ENCODE data around the gene ZWILCH.
"Not testable (repeated sequence)": the region's sequence is repeated elsewhere in the genome, so short reads cannot be mapped to it uniquely, and the experiment has no call there.

Gene ZWILCH

DNA sequence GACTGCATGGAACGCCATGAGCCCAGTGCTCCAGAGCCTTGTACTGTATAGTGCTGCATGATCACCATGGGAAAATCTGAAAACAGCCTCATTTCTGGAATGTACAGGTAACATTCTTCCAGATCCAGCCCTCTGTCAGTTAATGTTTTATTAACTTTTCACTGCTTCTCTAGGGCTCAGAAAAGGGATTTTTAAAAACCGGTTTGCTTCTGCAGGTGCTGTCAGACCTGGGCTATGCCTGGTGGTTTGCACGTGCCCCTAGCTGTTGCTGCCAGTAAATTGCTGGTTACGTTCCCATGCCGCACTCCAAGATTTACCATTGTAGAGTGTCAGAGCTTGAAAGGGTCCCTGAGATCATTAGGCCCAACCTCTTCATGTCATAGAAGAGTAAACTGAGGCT, 16.6 kb upstream of the ZWILCH start:
- DNase-seq (ENCODE audit: low spot score), result no peak

DNA sequence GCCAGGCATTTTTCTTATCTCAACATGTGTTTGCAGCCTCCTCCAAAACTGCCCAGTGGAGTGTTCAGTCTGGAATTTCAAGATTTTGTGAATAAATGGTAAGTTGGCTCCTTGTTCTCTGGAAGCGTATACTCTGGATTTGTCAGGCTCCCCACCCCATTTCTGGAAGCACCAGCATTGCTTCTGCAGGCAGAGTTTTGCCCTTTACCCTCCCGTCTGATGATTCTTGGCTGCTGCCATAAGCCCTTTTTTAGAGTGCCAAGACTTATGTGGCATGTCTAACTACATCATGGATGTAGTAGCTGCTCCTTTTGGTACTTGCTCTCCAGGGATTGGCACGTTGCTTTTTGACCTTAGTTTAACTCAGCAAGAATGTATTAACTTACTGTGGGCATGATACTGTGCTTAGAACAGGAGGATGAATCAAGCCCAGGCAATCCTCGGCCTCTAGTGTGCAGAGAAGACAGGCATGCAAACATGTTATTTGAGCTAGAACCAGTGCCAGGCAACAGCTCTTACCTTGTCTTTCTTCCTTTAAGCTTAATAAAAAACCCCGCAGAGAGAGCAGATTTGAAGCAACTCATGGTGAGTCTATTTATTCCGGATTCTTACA, 15.8 kb upstream of the ZWILCH start:
- DNase-seq (ENCODE audit: low spot score), result no peak

GRCh38 chr15:66491846-66492245, 13.3 kb upstream of the ZWILCH start:
- no peak for DNase-seq (ENCODE audit: low spot score)

- no peak for DNase-seq (ENCODE audit: low spot score)
These were observed 10.9 kb upstream of the ZWILCH start for GRCh38 chr15:66494262-66494661.

DNA sequence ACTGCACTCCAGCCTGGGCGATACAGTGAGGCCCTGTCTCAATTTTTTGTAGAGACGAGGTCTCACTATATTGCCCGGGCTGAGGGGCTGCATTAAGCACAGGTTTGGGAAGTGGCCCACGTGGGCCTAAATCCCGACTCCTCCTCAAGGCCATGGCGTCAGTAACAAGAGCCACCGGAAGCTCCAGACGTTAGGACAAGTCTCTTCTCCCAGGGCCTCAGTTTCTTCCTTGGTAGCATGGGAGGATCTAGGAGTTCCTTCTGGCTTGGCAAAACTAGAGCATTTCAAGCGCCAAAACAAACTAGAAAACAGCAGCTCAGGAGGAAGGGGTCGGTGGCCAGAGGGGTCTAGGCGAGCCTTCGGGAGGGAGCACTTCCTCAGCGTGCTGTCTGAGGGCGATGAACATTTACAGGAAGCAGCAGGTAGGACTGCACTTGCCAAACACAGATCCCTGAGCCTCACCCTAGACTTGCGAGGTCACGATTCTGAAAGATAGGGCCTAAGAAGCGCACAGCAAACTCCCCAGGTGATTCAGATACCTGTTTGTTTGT, 8.1 kb upstream of the ZWILCH start:
- no peak for DNase-seq (ENCODE audit: low spot score)

DNA sequence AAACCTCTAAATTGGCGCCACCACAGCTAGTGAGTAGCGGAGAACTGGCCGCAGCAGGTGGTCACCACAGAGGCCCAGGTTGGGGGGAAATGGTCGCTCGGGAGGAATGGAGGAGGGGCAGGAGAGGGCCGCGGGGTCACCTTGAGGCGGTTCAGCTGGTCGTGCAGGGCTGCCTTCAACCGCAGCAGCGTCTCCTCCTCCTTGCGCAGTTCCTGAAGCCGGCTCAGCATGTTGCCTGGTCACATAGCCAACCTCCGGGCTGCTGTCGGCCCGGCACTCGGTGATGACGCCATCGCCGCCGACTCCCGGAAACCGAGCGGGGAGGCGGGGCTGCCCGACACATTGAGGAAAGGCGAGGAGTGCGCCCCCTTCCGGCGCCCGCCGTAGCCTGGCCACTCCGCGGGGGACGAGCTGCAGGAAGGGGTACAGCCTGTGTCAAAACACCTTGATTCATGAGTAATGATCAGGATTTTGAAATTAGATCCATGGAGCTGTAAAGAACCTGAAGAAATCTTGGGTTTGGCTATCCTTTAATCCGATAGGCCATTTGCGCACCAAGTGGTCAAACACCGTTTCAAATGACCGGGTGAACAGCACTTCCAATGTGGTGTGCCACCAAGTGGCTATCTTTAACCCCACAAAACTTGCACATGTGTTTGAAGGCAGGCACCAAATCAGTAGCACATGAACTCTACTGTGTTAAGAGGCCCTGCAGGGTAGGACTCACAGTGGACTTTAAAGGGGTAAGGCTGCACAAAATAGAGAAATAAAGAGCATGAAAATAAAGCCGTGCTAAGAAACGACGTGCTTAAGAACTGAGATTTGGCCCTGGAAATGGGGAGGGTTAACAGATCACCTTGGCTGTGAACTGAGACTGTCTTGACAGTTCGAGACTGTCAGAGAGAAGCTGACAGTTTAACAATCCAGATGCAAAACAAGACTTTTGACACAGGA, 7.3 kb upstream of the ZWILCH start, which contains the start of gene SNAPC5:
Gene SNAPC5 (minus strand): TSS at position 261 of the 954 bp plus-strand sequence. CDS start 31 bp downstream, at position 230.
- peak; percentile 60 for DNase-seq (ENCODE audit: low spot score)

DNA sequence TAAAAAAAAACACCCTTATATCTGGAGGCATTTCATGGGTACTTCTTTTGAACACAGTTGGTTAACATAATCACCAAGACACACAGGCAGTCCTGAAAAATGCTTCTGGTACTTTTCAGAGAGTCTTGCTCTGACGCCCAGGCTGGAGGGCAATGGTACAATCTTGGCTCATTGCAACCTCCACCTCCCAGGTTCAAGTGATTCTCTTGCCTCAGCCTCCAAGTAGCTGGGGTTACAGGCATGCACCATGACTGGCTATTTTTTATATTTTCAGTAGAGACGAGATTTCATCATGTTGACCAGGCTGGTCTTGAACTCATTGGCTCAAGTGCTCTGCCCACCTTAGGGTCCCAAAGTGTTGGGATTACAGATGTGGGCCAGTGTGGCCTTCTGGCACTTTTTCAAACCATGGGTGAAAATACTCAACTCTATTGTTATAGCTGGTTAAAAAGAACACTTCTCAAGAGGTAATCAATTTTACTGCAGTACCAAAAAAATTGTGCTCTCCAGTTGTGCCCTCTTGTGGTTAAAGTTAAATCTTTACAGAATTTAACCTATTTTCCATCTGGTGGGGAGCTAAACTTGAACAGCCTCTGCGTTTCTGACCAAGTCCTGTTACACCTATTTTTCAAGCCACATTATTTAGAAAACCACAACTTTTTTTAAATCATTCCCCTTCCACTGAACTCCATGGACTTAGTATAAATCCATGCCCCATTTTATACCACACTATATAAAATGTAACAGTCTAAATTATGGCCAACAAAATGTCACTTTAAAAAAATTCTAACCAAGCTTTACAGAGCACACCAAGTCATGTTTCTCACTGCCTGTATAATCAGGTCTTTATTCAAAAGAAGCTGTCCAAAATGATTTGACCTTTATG, 6.4 kb upstream of the ZWILCH start:
- DNase-seq (ENCODE audit: low spot score), result no peak

- not testable (repeated sequence) for DNase-seq (ENCODE audit: low spot score)
These were observed 4.8 kb upstream of the ZWILCH start for GRCh38 chr15:66500346-66500745.

- no peak for DNase-seq (ENCODE audit: low spot score)
These were observed 2.6 kb upstream of the ZWILCH start for GRCh38 chr15:66502491-66502890.

GRCh38 chr15:66503041-66503648, 2.0 kb upstream of the ZWILCH start:
- DNase-seq (ENCODE audit: low spot score), result not testable (repeated sequence)

DNA sequence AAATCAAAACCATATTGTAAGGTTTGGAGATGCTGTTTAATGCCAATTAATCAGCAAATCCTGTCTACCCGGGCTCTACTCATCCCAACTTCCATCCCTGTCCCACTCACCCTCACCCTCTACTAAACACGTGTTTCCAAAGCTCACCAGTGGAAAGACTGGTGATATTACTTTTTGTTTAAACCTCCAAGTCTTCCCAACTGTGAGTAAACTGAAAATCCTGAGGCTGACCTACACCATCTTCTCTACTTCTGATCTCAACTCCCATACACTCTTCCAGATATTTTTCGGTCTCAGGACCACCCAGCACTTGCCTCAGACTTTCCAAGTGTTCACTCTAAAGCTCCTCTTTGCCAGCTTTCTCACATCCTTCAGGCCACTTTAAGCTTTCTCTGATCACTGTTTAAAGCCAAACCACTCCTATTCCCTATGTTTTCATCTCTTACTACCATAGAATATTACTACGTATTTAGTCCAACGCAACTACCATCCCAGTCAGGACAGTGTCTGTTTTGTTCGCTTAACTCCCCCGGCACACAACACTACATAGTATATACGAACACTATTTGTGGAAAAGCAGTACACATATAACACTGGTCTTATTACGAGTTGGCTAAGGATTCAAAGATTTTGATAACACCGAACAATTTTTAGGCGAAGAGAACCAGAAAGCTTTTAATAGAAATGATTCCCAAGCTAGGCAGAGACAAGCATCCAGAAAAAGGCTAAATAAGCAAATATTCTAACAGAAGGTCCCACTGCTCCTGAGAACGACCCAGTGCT, 1.2 kb upstream of the ZWILCH start:
- no peak for DNase-seq (ENCODE audit: low spot score)

DNA sequence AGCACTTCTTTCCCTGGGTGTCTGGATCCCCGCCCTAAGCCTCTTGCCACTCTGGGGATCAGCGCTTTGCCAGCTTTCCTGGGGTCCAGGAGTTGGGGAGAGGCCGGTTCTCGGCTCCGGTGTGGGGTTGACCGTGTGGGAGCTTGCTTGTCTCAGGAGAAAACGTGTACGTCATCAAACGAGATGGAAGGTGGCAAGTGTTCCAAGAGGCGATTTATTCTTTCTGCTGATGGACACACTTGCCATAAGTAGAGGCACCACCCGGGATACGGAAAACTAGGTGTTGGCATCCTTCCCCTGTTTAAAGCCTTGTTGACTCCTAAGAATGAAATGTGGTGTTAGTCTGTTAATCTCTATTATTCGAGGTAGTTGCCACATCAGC, 295 bp downstream of the ZWILCH start:
- no peak for DNase-seq (ENCODE audit: low spot score)

DNA sequence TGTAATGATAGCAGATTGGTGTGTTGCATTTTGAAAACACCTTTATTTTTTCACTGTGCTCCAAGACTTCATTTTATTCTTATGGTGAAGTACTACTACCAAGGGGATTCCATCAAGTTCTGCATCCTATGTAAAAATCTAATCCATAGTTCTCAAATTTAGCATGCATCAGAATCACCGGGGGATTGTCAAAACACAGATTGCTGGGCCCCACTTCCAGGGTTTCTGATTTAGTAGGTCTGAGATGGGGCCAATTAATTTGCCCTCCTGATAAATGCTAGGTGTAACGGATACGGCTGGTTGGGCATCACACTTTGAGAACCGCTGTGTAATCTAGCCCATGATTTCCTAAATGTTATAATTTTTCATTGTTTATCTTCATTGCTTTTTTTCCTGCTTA, 692 bp downstream of the ZWILCH start:
- DNase-seq (ENCODE audit: low spot score), result no peak

DNA sequence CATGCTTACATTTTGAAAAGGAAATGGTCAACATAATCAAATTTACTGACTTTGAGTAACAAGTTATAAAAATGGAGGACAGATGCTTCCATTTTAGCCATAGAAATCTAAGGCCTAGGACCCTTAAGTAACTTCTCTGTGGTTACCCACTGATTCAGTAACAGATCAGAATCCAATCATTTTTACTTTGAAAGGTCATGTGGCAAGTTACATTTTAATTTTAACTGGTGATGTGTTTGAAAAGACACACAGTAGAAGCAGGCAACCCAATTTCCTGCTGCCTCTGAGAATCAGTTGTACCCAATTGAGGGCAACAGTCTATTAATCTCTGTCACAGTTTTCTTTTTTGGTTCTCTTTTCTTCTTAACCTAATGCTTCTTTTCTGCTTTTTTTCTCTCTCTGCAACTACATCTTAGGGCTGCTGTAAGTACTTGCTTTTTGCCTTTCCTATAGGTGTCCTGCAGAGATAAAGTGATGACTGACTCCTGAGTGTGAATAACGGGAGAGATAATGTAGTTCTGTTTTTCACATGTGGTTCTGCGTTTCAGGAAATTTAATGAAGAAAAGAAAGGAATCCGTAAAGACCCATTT, 3.3 kb downstream of the ZWILCH start:
- DNase-seq (ENCODE audit: low spot score), result no peak

- no peak for DNase-seq (ENCODE audit: low spot score)
These were observed 9.5 kb downstream of the ZWILCH start for GRCh38 chr15:66514586-66514985.

DNA sequence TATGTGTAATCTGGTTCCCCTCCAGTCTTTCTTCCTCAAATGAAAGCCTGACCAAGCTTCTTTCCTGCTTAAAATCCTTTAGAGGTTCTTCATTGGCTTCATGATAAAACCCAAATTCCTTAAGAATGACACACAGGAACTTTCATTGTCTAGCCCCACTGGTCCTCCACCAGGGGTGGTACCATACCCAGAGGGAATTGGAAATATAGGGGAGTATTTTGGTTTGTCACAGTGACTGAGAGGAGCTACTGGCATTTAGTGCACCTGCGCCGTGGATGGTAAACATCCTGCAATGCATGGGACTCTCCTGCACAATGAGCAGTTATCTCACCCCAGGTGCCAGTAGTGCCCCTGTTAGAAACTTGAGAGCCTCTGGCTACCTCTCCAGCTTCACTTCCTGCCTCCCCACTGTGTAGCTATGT, 10.8 kb downstream of the ZWILCH start:
- DNase-seq (ENCODE audit: low spot score), result no peak

GRCh38 chr15:66523926-66524325, 18.8 kb downstream of the ZWILCH start:
- no peak for DNase-seq (ENCODE audit: low spot score)

DNA sequence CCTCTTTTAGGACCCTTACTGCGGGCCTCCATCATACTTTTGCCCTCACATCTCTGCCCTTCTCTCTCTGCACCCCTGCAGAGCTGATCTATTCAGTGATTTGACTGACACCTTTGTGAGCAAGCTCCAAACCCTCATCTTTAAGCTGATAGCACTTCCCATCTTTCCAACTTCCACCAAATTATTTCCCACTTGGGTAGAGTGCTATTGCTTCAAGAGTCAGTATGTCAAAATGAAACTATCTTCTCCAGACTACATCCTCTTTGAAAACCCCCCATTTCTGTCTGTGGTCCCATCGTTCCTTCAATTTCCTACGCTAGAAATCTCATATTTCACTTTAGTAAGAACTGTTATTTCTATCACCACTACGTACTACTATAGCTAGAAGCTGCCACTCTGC, 19.7 kb downstream of the ZWILCH start:
- no peak for DNase-seq (ENCODE audit: low spot score)

GRCh38 chr15:66535056-66535455, 29.9 kb downstream of the ZWILCH start:
- DNase-seq (ENCODE audit: low spot score), result no peak

DNA sequence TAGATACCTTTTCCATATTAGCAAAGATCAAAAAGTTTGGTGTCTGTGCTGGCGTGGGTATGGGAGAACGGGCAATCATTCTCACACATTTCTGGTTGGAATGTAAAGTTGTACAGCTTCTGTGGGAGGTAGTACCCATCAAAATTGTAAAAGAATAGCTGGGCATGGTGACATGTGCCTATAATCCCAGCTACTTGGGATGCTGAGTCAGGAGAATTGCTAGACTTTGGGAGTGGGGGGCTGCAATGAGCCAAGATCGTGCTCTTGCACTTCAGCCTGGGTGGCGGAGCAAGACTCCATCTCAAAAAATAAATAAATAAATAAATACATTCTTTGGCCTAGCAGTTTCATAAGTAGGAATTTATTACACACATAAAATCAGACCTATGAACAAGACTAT, 37.8 kb downstream of the ZWILCH start:
- DNase-seq (ENCODE audit: low spot score), result no peak
